Endothelial cell of umbilical vein (primary cell): ENCODE data around the gene UBAP1. TPM values are rescaled to one million over a fixed set of nuclear protein-coding genes. Genes with fewer than 3 reads are reported as not detected.
A peak's percentile ranks its signal among the peaks of the same experiment; 100 is the strongest.

Experiments
- BruUV-seq: library from RNA; stranded (reverse); fragments of 400-500 nt; replicated peaks from 2 replicates; lab custom pipeline; 2021; lab: Mats Ljungman, UMichigan
- CTCF ChIA-PET: fragments of 300-600, 350-600 bp; sonication (Branson Sonifier 250); formaldehyde crosslinking; loops from one replicate; lab custom pipeline; 2021; ENCODE audit warnings: antibody characterized with exemption, inconsistent platforms; lab: Charles Lee
- POLR2A ChIA-PET: fragments of 300-600, 350-600 bp; sonication (Branson Sonifier 250); formaldehyde crosslinking; loops from one replicate; lab custom pipeline; 2021; ENCODE audit warnings: antibody characterized with exemption, inconsistent platforms; lab: Charles Lee
- DNase-seq: peaks from one replicate; pipeline ENCODE4 v3.0.0-alpha.2; 2011; ENCODE audit warnings: low read depth, low spot score
- FAIRE-seq: peaks from 2 replicates; lab custom pipeline; 2011; peaks lifted over from hg19 to GRCh38; lab: Jason Lieb, UNC
- H2AFZ ChIP-seq: 2 replicates; pipeline ENCODE4 v1.6.0; 2012; ENCODE audit warnings: low read depth, low read length, control low read depth, inconsistent platforms
- H3K27ac ChIP-seq: 2 replicates; pipeline ENCODE4 v1.5.1; 2011; ENCODE audit warnings: low read depth, mild to moderate bottlenecking, control low read depth, low read length, moderate library complexity; ENCODE audit not compliant: insufficient read depth
- H3K27me3 ChIP-seq, 2 experiments: 2 replicates each; pipeline versions ENCODE4 v1.6.0 to v1.6.1; 2011; ENCODE audit warnings: low read length in 2 of 2, mixed read lengths in 1 of 2; ENCODE audit not compliant: control insufficient read depth in 2 of 2, insufficient read depth in 2 of 2
- H3K36me3 ChIP-seq, 2 experiments: 2 replicates in 1 of 2; 3 replicates in 1 of 2; pipeline ENCODE4 v1.5.1; 2011; ENCODE audit warnings: low read length in 2 of 2, mild to moderate bottlenecking in 1 of 2, moderate library complexity in 1 of 2; ENCODE audit not compliant: control insufficient read depth in 2 of 2, insufficient read depth in 2 of 2; ENCODE audit errors: extremely low read depth in 1 of 2
- H3K4me1 ChIP-seq: 3 replicates; pipeline ENCODE4 v1.5.1; 2011; ENCODE audit warnings: mild to moderate bottlenecking, low read length; ENCODE audit not compliant: control insufficient read depth, insufficient read depth; ENCODE audit errors: extremely low read depth
- H3K4me2 ChIP-seq: 2 replicates; pipeline ENCODE4 v1.6.1; 2011; ENCODE audit warnings: low read length, control low read depth, mixed read lengths; ENCODE audit not compliant: insufficient read depth
- H3K4me3 ChIP-seq, 3 experiments: fragments of 200-600 bp in 1 of 3; sonication (generic), shearing (Covaris generic) in 1 of 3; replicated peaks in 1 of 3; 2 replicates each; pipeline ENCODE4 v1.5.1; 2011 to 2016; ENCODE audit warnings: control low read depth in 3 of 3, low read length in 3 of 3, mild to moderate bottlenecking in 2 of 3, inconsistent platforms in 1 of 3, low read depth in 1 of 3, moderate library complexity in 1 of 3; ENCODE audit not compliant: insufficient read depth in 1 of 3
- H3K79me2 ChIP-seq: 2 replicates; pipeline ENCODE4 v1.6.0; 2012; ENCODE audit warnings: low read length, inconsistent platforms; ENCODE audit not compliant: control insufficient read depth, insufficient read depth
- H3K9ac ChIP-seq: replicated peaks from 2 replicates; pipeline ENCODE3; 2011; ENCODE audit warnings: low read length, control low read depth; ENCODE audit not compliant: insufficient read depth; ENCODE audit errors: extremely low read depth
- H3K9me1 ChIP-seq: replicated peaks from 3 replicates; pipeline ENCODE4 v1.6.0; 2011; ENCODE audit warnings: mild to moderate bottlenecking, low read length; ENCODE audit not compliant: control insufficient read depth, insufficient read depth; ENCODE audit errors: extremely low read depth
- H3K9me3 ChIP-seq: replicated peaks from 2 replicates; pipeline ENCODE4 v1.5.1; 2012; ENCODE audit warnings: low read length, inconsistent platforms; ENCODE audit not compliant: control insufficient read depth, insufficient read depth
- H4K20me1 ChIP-seq: replicated peaks from 2 replicates; pipeline ENCODE3; 2011; ENCODE audit warnings: mild to moderate bottlenecking, low read length; ENCODE audit not compliant: control insufficient read depth, insufficient read depth; ENCODE audit errors: extremely low read depth
- CTCF ChIP-seq, 2 donors: IDR thresholded peaks; 1 replicate in 1 of 2; 2 replicates in 1 of 2; pipeline ENCODE4 v1.5.1; 2011; ENCODE audit warnings: low read length in 2 of 2, mild to moderate bottlenecking in 2 of 2, moderate library complexity in 2 of 2, control low read depth in 1 of 2, inconsistent platforms in 1 of 2, low read depth in 1 of 2; ENCODE audit not compliant: insufficient read depth in 1 of 2; ENCODE audit errors: extremely low read depth in 1 of 2
- EZH2 ChIP-seq: IDR thresholded peaks from 2 replicates; pipeline ENCODE4 v1.6.1; 2012; ENCODE audit warnings: borderline replicate concordance, low read depth, mild to moderate bottlenecking, moderate library complexity, low read length, inconsistent platforms; ENCODE audit not compliant: severe bottlenecking
- FOS ChIP-seq: IDR thresholded peaks from 2 replicates; pipeline ENCODE4 v1.6.1; 2011; ENCODE audit warnings: mild to moderate bottlenecking, low read length, moderate library complexity, borderline replicate concordance; ENCODE audit not compliant: insufficient read depth
- GATA2 ChIP-seq: IDR thresholded peaks from 2 replicates; pipeline ENCODE4 v1.7.0; 2011; ENCODE audit warnings: low read depth, mild to moderate bottlenecking, moderate library complexity, mixed read lengths, low read length; ENCODE audit not compliant: insufficient read length, insufficient read depth
- JUN ChIP-seq: IDR thresholded peaks from 2 replicates; pipeline ENCODE4 v1.6.1; 2011; ENCODE audit warnings: borderline replicate concordance, low read depth; ENCODE audit not compliant: insufficient read length, insufficient read depth
- MAX ChIP-seq: IDR thresholded peaks from 2 replicates; pipeline ENCODE4 v1.6.1; 2011; ENCODE audit not compliant: insufficient read depth, insufficient read length
- MYC ChIP-seq: IDR thresholded peaks from one replicate; pipeline ENCODE4 v1.6.1; 2011; ENCODE audit warnings: mild to moderate bottlenecking, low read depth, low read length
- POLR2A ChIP-seq: IDR thresholded peaks from 2 replicates; pipeline ENCODE4 v1.6.1; 2012; ENCODE audit warnings: low read depth, mild to moderate bottlenecking, control low read depth, low read length
- POLR2AphosphoS5 ChIP-seq: IDR thresholded peaks from 2 replicates; pipeline ENCODE4 v1.6.1; 2012; ENCODE audit warnings: low read depth, mild to moderate bottlenecking, control low read depth, low read length, moderate library complexity; ENCODE audit not compliant: insufficient read depth
- dilution Hi-C: fragments of 300-500 bp; cut with MboI; formaldehyde crosslinking; loops from one replicate; pipeline ENCODE4 v1.15.0; 2019; ENCODE audit warnings: low sequenced_read_pairs; ENCODE audit not compliant: extremely low pct_ligation_motif_present
- intact Hi-C: fragments of 100-400 bp; cut with micrococcal nuclease; formaldehyde crosslinking; loops from one replicate; pipeline ENCODE4 v1.10.0; 2022
- polyA plus RNA-seq, 4 experiments: library from polyadenylated mRNA; depleted of rRNA in 3 of 4; stranded (reverse) in 3 of 4; unstranded in 1 of 4; fragments of >200 nt; gene quantifications; 2 replicates each; pipeline versions ENCODE4 v1.2.1 to v1.2.3, GENCODE V29; 2011 to 2012; ENCODE audit warnings: missing spikeins in 1 of 4
- total RNA-seq: library from RNA; stranded (reverse); gene quantifications from 2 replicates; pipeline ENCODE4 v1.2.3, GENCODE V29; 2021

The UBAP1 gene
- total and polyA plus RNA-seq, 2 donors (not counting 3 experiments of a cell fraction or from before 2014, with no cell fraction given) = 38.8 TPM

GRCh38 chr9:34179213-34180136, 632 bp downstream of the UBAP1 start:
- H2AFZ ChIP-seq = no peak overlapping the region
- intact Hi-C loops = loop anchor here (5.0 to 10.0 kb wide), 2 partner anchors 55 to 198 kb away; partner anchors contain the start of gene MYORG
- dilution Hi-C loops = no loop called here
- H3K9ac ChIP-seq = peak overlapping the region; percentile 72
- DNase-seq (peak; percentile 24), FAIRE-seq (peak; percentile 21)
- CTCF ChIA-PET = interaction anchor here (0.8 to 2.9 kb wide), 10 partner anchors 12 to 105 kb away, joined by 3 to 20 read pairs (median 3); no protein-coding TSS in a partner anchor
- H3K79me2 ChIP-seq = peaks cover 39% of the 10 kb centered on the region
- POLR2A ChIA-PET = interaction anchor here (0.6 kb wide), 2 partner anchors 101 to 174 kb away, joined by 4 to 8 read pairs; no protein-coding TSS in a partner anchor
- peak overlapping the region; percentile 58 for H3K27ac ChIP-seq
- TF ChIP-seq JUN = no peak
- TF ChIP-seq POLR2A = no peak
- no peak for TF ChIP-seq POLR2AphosphoS5
- TF ChIP-seq MYC = no peak
- TF ChIP-seq FOS = no peak
- no peak for TF ChIP-seq GATA2
- no peak for TF ChIP-seq CTCF (IDR thresholded peaks at IDR 0.05; ENCODE audit: extremely low read depth in 1 of 2, insufficient read depth in 1 of 2, low read depth in 1 of 2, low read length in 2 of 2)
- no peak for TF ChIP-seq EZH2
- TF ChIP-seq MAX = no peak
- H3K4me2 ChIP-seq = peak overlapping the region; percentile 93
- H3K4me1 ChIP-seq = no peaks in the 10 kb centered on the region
- no peaks in the 10 kb centered on the region for H3K9me1 ChIP-seq
- BruUV-seq = no TSS peak
- peak overlapping the region; percentile 51 to 87 (median 79) for H3K4me3 ChIP-seq
- no peaks in the 10 kb centered on the region for H3K27me3 ChIP-seq
- H3K9me3 ChIP-seq = no peaks in the 10 kb centered on the region
- no peaks in the 10 kb centered on the region for H3K36me3 ChIP-seq
- H4K20me1 ChIP-seq = no peaks in the 10 kb centered on the region
